HUDEP-2 (cell line): ENCODE measurements around the gene DCLRE1B.

Experiments
- DNase-seq, 76 experiments: peaks; one replicate each; lab custom pipeline; 2025; ENCODE audit not compliant: unreplicated experiment in 76 of 76; lab: John Stamatoyannopoulos, UW

DCLRE1B gene

DNA sequence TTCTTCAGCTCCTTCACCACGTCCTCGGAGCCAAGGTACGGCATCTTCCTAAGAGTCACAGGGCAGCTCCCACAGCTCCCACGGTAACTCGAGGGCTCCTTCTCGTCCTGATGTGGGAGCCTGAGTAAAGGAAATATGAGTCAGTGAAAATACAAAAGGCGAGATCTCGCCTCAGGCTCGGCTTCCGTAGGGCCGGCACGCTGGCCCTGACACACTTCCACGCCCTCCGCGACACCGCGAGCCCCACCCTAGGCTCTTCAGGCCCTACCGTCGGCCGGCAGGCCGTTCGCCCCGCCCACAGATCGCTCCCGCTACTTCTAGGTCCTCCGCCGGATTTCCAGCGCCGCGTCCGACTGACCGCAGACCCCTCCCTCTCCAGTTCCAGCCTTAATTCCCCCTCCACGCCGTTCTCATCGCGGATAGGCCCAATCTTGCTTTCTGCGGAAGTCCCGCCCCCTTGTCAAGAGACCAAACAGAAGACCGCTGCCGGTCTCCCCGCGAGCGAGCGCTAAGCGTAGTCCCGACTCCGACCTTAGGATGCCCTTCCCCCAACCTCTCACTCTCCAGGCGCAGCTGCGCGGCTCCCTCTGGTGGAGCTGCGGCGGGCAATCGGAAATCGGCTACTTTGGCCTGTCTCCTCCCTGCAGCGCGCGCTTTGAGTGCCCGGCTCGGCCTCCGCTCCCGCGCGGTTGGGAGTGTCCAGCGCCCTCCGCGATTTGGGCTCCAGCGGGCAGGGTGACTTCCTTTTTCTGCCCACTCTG is at the start of gene DCLRE1B, which contains the start of gene AP4B1:
Gene DCLRE1B (plus strand): TSS at position 653 of the 761 bp plus-strand sequence. CDS start 261 bp downstream, outside the sequence.
Gene AP4B1 (minus strand): TSS at position 126 of the 761 bp plus-strand sequence. CDS start 82 bp downstream, at position 44.
- peak; percentile 63 to 100 (median 98) for DNase-seq

DNA sequence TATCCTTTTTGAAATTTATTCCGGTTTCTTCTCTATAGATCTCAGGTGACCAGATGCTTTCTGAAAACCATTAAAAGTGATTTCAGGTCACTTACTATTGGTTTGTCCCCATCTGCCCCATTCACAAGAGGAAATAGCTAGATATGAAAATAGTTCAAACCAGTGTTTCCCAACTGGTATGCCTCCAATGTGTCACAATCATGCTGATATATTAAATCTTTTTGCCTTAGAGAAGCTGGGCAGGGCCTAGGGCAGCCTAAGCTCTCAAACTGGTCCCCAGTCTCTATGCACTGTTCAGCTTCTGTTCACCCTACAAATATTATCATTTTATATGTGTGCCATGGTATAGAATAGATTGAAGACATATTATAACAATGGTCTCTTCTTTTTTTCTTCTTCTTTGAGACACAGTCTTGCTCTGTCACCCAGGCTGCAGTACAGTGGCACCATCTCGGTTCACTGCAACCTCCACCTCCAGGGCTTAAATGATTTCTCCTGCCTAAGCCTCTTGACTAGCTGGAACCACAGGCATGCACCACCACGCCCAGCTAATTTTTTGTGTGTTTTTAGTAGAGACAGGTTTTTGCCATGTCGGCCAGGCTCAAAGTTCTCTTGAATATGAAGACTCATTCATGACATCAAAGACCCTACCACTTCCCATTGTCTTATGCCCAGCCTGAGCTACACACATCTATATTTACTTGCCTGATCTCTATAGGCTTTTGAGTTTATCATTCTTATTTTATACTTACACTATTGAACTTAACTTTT is 49.3 kb upstream of the DCLRE1B start:
- DNase-seq: no peak

DNA sequence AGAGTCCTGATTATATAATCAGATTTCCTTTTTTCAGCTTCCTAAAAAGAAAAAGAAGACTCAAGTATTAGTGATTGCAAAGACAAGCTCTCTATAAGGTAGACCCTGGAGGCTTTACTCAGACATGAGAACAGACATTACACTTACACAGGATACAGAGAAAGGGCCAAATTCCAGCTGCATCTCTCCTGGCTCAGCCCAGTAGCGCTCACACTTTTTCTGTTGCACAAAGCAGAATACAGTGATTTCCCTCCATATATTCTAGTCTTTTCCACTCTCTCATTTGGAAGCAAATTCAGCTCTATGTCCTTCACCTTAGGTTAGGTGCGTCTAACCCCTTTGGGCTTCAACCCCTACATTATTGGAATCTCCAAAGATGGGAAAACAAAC is 48.7 kb upstream of the DCLRE1B start:
- no peak for DNase-seq

DNA sequence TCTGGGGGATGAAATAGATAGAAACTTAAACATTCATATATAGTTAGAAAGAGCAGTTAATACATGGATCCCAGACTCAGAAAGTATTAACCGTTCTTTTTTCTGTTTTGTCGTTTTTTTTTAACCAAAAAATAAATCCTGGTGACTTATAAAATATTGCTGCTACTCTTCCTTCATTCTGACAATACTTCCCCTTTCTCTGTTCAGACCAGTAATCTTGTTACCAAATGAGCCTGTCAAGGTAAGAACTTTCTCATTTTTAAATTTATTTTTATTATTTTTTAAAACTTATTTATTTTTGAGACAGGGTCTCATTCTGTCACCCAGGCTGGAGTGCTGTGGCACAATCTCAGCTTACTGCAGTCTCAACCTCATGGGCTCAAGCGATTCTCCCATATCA is 47.4 kb upstream of the DCLRE1B start:
- DNase-seq: no peak

DNA sequence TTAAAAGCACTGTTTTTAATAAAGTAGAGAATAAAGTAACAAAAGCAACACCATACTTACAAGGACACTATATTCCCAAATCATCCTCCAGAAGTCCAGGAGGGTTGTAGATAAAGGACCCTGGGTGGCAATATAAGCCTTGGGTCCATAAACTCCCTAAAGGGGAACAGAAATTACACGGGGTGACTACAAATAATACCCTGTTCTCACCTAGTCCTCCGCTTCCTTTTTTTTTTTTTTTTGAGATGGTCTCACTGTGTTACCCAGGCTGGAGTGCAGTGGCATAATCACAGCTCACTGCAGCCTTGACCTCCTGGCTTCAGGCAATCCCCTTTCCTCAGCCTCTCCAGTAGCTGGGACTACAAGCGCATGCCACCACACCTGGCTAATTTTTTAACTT is 46.7 kb upstream of the DCLRE1B start:
- DNase-seq: no peak

DNA sequence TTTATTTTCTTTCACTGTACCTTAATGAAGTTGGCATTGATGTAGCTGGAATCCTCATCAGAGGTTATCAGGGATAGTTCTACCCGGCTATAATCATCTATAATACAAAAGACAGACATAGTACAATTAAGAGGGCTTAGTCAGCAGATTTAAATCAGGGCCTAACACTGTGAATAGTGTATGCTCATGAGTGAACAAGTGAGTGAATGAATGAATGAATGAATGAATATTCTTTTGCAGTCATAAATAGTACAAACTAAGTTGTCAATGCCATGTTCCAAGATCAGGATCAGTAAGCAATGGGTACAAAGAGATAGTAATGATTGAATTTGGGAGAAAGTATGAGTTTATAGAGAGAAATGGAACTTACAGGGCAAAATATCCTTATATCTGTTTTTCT is 46.1 kb upstream of the DCLRE1B start:
- no peak for DNase-seq

DNA sequence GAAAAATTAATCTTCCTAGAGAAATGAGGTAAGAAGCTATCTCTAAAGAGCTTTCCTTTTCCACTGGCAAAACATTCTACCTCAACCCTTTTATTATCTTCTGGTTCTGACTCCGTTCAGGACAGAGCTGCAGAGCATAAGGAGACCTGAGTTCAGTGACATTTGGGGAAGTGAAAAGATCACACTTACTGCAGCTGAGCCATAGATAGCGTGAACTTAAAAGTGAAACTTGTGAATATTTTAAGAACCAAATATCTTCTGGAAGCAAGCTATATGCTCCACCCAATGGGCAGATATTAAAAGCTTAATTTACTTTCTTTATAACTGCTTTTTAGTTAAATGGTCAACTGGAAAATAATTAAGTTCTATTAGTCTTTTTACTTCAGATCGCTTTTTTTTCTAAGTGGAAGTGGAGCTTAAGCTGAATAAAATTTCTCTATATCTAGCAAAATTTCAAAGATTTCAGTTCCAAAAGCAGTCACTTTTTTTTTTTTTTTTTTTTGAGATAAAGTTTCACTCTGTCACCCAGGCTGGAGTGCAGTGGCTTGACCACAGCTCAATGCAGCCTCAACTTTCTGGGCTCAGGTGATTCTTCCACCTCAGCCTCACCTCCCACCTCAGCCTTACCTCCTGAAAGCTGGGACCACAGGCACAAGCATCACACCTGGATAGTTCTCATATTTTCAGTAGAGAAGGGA is 45.5 kb upstream of the DCLRE1B start:
- peak in 2 of 76 experiments; percentile 12 to 17 for DNase-seq

DNA sequence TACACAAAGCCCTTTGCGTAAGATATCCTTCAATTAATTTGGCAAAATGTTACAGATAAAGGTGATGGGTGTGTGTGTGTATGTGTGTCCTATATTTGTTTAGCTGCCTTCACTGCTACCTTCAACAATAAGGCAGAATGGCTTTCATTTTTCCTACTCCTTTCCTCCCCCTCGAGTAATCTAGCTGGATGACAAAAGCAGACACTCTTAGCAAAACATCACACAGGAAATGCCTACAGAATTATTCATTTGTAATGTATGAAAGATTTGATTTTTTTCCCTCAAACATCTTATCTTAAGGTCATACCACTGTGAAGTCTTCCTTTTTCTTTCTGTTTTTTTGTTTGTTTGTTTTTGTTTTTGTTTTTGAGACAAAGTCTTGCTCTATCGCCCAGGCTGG is 44.2 kb upstream of the DCLRE1B start:
- DNase-seq: no peak

DNA sequence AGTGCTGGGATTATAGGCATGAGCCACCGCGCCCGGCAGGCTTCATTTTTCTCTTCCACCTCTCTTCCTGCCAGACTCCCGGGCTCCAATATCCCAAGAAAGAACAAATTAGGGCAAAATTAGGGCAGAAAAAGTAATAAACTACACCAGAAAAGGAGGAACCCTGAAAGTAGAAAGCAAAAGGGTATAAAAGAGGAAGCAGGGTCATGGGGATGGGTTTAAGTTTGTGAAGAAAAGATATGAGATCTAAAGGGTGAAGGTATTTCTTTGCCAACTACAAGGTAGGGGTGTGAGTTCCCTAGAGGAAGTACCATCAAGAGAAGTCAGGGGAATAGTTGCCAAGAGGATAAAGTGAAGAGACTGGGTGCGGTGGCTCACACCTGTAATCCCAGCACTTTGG is 43.5 kb upstream of the DCLRE1B start:
- DNase-seq: no peak

DNA sequence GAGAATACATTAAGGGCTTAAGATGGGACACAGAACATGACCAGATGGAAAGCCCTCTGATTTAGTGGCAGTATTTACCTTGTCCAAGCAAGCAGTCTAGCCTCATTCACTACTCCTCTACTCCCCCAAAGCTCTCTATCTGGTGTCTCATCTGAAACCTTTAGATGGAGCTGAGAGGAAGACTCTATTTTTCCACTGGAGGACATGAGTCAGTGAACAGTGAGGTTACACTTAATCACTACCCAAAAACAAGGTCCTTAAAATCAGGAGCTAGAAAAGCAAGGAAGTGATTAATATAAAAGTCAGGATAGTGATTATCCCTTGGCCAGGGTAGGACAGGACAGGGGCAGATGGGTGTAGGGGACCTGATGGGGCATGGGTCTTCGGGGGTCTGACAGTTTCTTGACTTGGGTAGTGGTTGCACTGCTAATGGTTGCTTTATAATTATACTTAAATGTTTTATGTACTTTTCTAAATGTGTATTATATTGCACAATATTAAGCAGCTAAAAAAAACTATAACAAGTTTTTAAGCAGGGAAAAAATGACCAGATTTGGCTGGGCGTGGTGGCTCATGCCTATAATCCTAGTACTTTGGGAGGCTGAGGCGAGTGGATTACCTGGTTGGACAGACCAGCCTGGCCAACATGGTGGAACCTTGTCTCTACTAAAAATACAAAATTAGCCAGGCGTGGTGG is 36.6 kb upstream of the DCLRE1B start:
- peak in 8 of 76 experiments; percentile 8 to 42 (median 15) for DNase-seq

DNA sequence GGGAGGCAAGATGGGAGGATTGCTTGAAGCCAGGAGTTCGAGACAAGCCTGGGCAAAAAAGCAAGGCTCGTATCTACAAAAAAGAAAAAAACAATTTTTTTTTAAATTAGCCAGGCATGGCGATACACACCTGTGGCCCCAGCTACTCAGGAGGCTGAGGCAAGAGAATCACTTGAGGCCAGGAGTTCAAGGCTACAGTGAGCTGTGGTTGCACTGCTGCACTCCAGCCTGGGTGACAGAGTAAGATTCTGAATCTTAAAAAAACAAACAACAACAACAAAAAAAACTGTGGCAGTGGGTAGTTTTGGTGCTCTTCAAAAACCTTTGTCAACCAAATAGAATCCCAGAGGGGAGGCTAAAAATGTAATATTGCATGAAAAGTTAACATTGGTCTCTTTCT is 34.3 kb upstream of the DCLRE1B start:
- no peak for DNase-seq

DNA sequence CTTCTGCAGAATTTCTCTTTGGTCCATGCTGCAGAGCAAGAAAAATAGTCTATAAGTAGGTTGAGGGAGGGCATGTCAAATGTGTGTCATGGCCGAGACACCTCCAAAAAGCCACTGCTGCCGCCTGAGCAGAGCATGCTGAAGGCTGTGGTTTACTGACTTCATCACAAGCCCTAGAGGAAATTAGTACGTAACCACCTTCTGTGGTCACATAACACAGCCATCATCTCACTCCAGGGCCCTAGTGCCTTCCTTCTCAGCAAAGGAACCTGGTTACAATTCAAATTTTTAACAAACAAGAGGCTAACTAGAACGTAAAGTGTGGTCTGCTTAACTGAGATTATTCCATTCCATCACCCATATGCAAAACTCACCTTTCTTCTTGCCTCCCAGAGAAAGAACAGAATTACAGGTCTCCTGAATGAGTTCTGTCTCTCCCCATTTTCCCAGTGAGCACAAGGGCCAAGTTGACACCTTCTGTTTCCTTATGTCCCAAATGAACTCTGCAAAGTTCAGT is 33.5 kb upstream of the DCLRE1B start, which contains the start of gene PTPN22:
Gene PTPN22 (minus strand): TSS at position 116 of the 517 bp plus-strand sequence.
- DNase-seq: peak in 31 of 76 experiments; percentile 1 to 72 (median 32)

DNA sequence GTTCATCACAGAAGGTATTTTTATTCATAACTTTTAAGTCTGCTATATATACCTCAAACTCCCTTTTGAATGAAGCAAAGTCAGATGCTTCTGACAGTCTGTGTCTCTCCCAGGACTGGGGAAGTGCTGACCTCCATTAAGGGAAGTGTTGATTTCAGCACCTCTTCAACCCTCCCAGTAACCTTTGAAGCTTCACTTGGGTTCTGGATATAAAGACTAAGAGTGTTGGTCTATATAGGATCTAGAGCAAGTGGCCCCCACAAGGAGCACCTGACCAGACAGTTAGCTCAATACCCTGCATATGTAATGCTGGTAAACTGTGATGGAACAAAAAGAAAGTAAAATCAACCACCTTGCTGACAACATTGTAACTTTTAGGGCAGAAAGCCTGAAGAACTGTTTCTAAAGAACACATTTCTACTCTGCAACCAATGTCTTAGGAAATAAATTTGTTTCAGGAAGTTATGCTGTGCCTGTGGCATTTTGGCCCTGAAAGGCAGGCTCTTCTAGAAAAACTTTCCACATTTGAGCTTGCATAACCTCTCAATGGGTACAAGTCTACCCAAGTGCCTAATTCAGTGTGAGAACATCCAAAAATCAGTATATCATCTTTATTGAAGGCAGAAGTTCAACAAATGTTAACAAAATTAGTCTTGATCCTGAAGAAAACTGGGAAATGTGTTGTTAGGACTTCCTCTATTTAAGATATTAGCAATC is 32.7 kb upstream of the DCLRE1B start:
- DNase-seq: peak in 3 of 76 experiments; percentile 19 to 22 (median 20)

DNA sequence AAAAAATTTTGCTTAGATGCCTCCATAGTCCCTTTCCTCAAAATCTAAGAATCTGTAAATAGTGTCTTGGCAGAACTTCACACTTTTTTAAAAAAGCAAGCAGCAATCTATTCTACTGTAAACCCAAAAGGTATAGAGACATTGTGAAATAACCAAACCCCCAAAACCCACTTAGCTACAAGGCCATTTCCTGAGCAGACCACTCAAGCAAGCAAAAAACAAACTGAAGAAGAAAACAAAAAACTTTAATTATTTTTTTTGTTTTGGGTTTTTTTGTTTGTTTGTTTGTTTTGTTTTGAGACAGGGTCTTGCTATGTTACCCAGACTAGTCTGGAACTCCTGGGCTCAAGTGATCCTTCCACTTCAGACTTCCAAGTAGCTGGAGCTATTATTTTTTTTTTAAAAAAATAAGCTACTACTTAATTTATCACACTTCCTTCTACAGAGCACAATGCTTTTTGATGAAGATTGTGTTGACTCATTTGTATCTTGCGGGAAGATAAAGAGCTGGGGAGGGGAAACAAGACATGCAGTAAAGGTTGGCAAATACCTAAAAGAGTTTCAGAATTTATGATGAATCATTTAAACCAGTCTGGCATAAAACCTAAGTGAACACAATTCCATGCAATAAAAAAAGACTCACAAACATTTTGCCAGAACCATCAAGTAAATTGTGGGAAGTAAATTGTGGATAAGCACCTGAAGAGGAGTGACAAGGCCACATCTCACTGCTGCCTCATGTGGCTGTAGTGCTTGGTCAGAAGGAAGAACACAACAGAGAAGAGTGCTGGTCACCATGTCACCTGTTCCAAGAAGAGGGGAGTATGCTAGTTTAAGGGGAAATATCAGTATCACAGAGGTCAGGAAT is 30.9 kb upstream of the DCLRE1B start:
- peak in 36 of 76 experiments; percentile 1 to 67 (median 26) for DNase-seq

DNA sequence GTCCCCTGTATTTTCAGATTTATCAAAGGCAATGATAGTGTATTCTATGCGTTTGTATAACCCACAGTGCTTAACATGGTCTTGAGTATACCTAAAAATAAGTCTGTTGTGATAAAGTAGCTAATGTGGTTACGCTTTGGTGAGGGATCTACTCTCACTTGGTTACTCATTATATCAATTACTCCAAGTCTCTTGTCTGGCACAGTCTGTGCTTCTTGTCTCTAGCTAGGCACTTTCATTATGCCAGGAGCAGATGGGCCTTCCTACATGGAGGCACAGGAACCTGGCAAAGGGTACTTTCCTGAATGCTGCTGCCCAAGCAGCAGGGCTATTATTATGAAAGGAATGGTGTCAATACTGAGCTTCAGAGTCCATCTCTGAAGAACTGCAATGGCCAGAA is 29.4 kb upstream of the DCLRE1B start:
- DNase-seq: no peak

DNA sequence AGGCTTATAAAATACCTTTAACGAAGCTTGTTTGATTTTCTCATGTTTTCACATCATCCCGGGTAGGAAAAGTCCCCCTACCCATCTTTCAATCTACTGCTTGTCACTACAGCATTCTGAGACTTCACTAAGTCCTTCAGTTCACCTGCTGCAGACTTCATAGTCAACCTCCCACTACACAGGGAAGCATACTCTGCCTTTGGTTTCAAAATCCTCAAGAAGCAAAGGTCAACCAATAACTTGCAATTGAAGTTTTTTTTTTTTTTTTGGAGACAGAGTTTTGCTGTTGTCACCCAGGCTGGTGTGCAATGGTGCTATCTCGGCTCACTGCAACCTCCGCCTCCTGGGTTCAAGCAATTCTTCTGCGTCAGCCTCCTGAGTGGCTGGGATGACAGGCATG is 28.9 kb upstream of the DCLRE1B start:
- DNase-seq: no peak

DNA sequence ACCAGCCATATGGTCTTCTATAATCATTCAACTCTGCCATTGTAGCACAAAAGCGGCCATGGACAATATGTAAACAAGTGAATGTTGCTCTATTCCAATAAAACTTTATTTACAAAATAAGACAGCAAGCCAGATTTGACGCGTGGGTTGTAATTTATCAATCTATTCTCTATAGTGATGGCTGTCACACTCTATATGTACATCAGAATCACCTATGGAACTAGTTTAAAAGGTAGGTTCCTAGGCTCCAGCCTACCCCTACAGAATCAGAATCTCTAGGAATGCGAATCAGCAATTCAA is 25.4 kb upstream of the DCLRE1B start:
- DNase-seq: no peak

DNA sequence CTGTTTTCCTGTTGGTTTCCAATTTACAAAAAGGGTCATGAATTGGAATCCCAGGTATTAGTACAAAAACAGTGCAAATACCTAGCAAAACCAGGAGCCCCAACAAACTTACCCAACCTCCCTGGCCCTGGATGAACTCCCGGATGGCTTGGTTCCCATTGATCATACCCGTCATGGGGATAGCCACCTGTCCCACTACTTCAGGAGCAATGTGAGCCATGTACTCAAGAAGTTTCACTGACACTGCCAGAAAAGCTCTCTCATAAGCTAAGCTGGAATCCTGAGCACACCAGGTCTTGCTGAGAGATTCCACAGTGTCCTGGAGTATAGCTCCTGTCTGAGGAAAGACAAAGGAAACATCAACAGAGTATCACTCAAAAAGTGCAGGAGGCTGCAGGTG is 23.5 kb upstream of the DCLRE1B start:
- no peak for DNase-seq
